Measurements from ENCODE around the gene PCP4.
"Not testable (repeated sequence)": the region's sequence is repeated elsewhere in the genome, so short reads cannot be mapped to it uniquely, and the experiment has no call there.

The PCP4 gene

GRCh38 chr21:39869141-39869818, 2.0 kb downstream of the PCP4 start:
- no peak for DNase-seq

- no peak for DNase-seq
Observed at GRCh38 chr21:39873687-39874086, 6.4 kb downstream of the PCP4 start.

DNA sequence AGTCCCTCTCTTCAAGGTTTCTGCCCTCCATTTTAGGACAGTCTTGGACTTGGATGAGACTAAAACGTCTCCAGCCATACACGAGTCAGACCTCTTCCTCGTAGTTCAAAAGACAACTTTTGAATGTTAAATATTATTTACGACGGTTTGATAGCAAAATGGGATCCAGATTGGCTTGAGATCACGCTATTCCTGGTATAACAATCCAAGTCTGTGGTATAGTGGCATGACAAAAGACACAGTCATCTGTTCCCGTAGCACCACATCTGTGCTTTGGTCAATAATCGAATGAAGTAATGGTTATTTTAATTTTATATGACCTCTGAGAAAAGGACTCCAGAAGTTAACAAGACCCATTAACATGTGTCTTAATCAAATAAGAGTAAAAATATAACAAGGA, 7.0 kb downstream of the PCP4 start:
- DNase-seq = no peak

DNA sequence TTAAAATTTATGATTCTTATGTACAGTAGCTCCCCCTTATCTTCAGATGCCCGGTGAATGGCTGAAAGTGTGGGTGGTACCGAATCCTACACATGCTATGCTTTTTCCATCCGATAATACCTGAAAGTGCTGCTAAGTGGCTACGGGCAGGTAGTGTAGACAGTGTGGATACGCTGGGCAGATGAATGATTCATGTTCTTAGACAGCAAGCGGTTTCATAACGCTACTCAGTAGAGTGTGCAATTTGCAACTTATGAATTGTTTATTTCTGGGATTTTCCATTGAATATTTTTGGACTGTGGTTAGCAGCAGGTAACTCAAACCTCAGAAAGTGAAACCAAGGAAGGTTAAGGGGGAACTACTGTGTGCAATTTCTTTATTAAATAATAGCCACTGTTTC, 7.5 kb downstream of the PCP4 start:
- DNase-seq = no peak

GRCh38 chr21:39881661-39882060, 14.4 kb downstream of the PCP4 start:
- no peak for DNase-seq

DNA sequence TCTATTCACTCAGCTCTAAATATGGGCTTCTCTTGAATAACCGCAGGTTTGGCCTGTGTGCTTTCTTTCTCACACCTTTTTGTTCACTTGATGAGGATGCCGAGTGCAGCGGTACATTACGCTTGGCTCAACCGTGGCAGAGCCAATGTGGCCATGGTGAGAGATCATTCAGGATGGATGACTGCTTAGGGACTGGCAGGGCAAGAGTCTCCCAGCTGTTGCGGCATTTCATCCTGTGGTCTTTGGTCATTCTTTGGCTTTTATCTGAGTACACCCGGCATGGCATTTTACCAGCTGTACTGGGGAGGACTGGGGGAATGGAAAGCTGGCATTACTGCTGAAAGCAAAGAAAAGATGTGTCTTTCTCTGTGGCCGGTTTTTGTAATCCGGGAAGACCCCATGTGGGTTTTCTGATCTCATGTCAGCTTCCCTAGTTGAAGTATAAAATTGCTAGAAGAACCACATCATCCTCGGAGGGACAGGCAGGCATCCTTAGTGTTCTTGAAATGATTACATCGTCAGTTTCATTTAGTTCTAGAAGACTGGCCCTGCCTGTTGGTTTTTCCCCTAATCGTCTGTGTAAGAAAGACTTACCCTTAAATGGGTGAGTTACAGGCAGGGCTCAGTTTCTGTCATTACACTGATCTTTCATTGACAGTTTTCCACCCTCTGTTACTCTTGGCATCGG, 15.1 kb downstream of the PCP4 start:
- DNase-seq = no peak

DNA sequence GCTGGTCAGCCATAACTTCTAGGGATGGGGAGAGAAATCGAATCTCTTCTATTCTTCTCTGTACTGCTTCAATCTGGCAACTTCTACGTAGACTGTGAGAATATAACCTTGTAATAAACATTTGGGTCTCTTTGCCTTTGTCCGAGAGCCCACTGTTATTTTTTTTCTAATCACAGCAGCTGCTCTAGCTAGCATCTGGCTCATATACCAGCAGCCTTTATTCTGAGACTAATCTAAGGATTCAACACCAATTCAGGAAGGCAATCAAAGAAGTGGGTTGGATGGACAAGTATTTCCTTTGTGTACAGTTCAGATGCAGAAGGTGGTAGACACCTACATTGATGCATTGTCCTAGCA, 15.6 kb downstream of the PCP4 start:
- DNase-seq = no peak

DNA sequence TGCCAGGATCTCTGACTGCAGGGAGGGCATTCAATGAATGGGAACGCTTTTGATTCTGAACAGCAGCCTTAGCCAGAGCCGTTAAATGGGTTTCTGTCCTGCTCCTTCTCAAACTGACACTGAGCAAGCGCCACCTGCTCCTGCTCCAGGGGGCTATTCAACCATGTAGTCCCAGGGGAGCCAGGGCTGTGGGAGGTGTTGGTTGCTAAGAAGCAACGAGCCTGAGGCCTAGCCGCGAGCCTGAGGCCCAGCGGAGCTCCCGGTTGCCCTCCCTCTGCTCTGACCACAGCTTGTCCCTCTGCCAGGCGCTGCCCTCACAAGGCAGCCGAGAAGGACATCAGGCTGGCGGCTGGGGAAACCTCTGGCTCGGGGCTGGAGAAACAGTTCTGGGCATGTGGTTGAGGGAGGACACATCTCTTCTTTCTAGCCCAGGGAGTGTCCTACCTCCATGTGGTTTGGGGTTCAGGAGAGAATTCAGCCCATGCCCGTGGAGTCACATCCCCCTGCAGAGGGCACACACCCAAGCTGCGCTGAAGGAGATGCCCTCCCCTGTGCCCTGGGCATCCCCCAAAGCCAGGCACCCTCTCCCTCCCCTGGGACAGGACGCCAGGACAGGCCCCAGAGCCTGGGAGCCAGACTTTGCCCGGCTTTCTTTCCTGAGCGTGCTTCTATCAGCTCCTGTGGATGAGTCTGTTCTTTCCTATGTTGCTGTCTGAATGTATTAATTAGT, 18.0 kb downstream of the PCP4 start:
- DNase-seq = no peak

- no peak for DNase-seq
Observed at GRCh38 chr21:39888848-39889247, 21.6 kb downstream of the PCP4 start.

DNA sequence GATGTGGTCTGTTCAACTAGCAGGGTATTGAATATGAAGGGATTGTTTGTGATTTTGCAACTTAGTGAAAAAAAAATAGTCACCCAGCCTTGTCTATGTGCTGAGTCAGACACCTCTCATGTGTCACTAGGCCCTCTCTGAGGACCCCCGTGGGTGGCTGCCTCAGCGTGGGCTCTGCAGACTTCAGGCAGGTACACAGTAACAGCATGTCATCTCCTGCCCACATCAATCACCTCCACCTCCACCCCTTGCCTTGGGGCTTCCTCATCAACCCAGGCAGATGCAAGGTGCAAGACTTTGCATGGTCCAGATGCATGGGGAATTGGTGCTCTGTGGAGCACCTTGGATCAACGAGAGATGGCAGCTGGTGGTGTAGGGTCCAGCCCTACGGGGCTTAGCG, 23.9 kb downstream of the PCP4 start:
- no peak for DNase-seq

DNA sequence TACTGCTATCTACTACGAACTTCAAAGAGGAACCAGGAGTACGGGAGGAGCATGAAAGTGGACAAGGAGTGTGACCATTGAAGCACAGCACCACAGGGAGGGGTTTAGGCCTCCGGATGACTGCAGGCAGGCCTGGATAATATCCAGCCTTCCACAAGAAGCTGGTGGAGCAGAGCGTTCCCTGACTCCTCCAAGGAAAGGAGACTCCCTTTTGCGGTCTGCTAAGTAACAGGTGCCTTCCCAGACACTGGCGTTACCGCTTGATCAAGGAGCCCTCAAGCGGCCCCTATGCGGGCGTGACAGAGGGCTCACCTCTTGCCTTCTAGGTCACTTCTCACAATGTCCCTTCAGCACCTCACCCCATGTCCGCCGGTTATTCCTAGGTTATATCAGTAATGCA, 24.6 kb downstream of the PCP4 start:
- not testable (repeated sequence) for DNase-seq

GRCh38 chr21:39900491-39900890, 33.3 kb downstream of the PCP4 start:
- no peak for DNase-seq

GRCh38 chr21:39900911-39901310, 33.7 kb downstream of the PCP4 start:
- DNase-seq = no peak

GRCh38 chr21:39902986-39903385, 35.7 kb downstream of the PCP4 start:
- DNase-seq = no peak

DNA sequence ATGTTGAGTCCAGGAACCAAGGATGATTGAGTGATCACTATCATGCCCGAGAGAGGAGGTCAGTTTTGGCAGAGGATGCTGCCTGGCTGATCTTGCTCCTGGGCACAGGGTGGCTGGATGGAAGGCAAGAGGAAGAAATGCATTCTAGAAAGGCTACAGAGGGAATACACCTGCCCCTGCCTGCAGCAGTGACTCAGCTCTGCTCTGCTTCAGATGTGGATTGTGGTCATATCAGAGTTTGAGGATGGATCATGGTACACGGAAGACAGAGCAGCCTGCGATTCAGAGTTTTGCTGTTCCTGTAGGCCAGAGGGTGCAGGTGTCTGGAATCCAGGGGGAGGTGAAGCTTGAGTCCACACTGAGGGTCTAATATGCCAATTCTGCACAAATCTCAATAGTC, 37.2 kb downstream of the PCP4 start:
- DNase-seq = no peak

GRCh38 chr21:39908265-39908923, 41.2 kb downstream of the PCP4 start:
- DNase-seq = no peak

GRCh38 chr21:39911286-39912199, 44.3 kb downstream of the PCP4 start:
- no peak for DNase-seq

DNA sequence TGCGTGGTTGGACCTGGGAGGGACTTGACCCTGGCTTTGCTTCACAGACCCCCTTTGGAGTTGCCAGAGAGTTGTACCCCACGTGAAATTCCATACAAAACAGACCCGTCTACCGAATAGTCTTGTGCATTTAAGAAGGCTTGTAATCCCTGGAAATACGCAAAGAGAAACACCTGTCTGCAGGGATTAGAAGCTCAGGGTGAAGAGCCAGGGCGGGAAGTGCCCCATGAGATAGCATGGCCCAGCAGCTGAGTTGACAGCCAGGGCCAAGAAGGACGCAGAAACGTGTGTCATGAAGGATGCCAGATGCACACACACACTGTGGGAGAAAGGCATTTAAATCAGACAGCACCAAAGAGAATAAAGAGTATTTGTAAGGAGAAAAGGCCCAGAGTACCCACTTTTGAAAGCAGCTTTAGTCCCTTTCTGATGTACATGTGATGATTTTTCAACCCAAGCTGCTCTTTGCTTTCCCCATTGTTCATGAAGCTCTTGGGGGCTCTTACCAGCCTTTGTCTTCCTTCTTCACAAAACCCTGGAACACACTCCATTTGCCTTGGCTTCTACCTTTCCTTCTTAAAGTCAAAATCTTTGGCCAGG, 46.6 kb downstream of the PCP4 start:
- DNase-seq = no peak

DNA sequence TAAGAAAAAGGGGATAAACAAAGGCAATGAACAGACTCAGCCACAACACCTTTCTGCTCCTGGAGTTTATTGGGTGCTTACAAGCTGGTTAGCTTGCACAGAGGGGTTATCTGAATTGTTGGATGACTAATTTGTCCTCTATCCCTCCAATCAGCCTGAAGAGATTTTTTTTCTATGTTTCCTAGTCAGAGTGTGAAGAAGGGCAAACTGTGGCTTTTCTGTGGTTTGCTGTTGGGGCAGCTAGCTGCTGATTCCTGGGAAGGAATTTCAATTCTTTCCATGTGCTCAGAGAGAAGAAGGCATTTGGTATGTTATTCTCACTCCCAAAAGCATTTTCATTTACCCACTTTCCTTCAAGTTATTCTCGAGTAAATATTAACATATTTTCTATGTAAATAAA, 48.6 kb downstream of the PCP4 start:
- DNase-seq = no peak

DNA sequence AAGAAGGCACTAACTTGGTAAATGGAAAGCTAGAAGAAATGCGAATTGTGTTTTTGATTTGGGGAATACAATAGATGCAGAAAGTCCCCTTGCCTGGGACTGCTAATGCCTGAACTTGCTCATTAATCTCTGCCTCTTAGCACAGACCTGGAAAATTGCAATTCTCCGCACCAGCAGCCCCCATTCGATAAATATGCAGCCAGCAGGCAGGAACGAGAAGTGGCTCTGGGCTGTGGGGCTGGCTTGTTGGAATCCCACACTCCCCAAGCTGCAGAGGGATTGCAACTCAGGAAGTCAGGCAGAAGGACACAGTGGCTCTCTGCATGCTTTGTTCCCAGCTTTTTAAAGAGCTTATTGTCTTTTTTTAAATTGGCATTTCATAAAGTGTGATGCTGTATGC, 51.3 kb downstream of the PCP4 start:
- no peak for DNase-seq

DNA sequence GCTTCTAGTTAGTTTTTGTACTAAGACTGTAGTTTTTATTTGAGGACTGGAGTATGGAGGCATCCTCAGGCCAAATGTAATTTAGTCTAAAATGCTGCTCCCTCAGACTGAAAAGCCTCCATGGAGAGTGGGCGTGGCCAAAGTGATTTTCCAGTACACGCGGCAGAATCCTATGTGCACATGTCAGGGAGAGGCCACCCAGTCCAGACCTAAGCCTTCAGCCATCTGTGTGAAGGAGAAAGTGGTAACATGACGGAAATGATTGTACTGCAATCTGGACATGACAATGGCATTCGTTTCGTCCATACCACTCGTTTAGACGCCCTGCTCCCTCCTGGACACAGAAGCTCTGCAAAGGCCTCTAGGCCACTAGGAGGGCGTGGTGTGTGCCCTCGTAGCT, 56.2 kb downstream of the PCP4 start:
- DNase-seq = no peak

Data from activated CD8-positive, alpha-beta memory T cell treated with anti-CD3 and anti-CD28 coated beads, Interleukin-2, amount 50 U/mL, for 48 hours (primary cell).